PC-9 (cell line): ENCODE results near the gene DRD3.

Source experiments
- CTCF ChIP-seq: fragments of 200-600 bp; sonication (generic); conservative IDR thresholded peaks from 2 replicates; pipeline ENCODE4 v1.6.1; 2017; ENCODE audit warnings: mixed run types, antibody characterized with exemption, mild to moderate bottlenecking, moderate library complexity
- EZH2 ChIP-seq: fragments of 200-600 bp; sonication (generic); IDR thresholded peaks from 2 replicates; pipeline ENCODE4 v1.8.0; 2017; ENCODE audit warnings: antibody characterized with exemption, low read depth

GRCh38 chr3:114092151-114093015 lies 86.5 kb downstream of the DRD3 start:
- TF ChIP-seq CTCF (no peak), EZH2 (no peak)
